HepG2 (cell line): ENCODE measurements around the gene DGKD. TPM values are rescaled to one million over a fixed set of nuclear protein-coding genes. Genes with fewer than 3 reads are reported as not detected.

Experiments
- DMAP1 ChIP-seq: IDR thresholded peaks from 2 replicates; pipeline ENCODE4 v1.6.1; 2016
- HIC2 ChIP-seq: sonication (generic); formaldehyde crosslinking; IDR thresholded peaks from 2 replicates; pipeline ENCODE4 v1.9.0; 2022; ENCODE audit warnings: low read depth, missing genetic modification reagents
- PATZ1 ChIP-seq: sonication (generic); formaldehyde crosslinking; IDR thresholded peaks from 2 replicates; pipeline ENCODE4 v1.4.0; 2020; ENCODE audit warnings: missing genetic modification reagents
- POLR2A ChIP-seq, 2 experiments: IDR thresholded peaks; 2 replicates each; pipeline ENCODE4 v1.6.1; 2011; ENCODE audit warnings: low read depth in 2 of 2, low read length in 2 of 2, mild to moderate bottlenecking in 1 of 2, moderate library complexity in 1 of 2; ENCODE audit not compliant: insufficient read depth in 1 of 2
- PRDM15 ChIP-seq: sonication (generic); formaldehyde crosslinking; IDR thresholded peaks from 2 replicates; pipeline ENCODE4 v1.4.0; 2020; ENCODE audit warnings: missing genetic modification reagents
- ZBTB25 ChIP-seq: IDR thresholded peaks from 2 replicates; pipeline ENCODE4 v1.6.1; 2018; ENCODE audit warnings: missing genetic modification reagents
- ZFP36L2 ChIP-seq: sonication (generic); formaldehyde crosslinking; IDR thresholded peaks from 2 replicates; pipeline ENCODE4 v1.4.0; 2020; ENCODE audit warnings: missing genetic modification reagents
- ZNF501 ChIP-seq: sonication (generic); formaldehyde crosslinking; IDR thresholded peaks from 2 replicates; pipeline ENCODE4 v1.5.1; 2020; ENCODE audit warnings: mild to moderate bottlenecking, moderate library complexity, missing genetic modification reagents
- polyA plus RNA-seq, 8 experiments: library from polyadenylated mRNA; depleted of rRNA in 3 of 8; stranded (reverse) in 7 of 8; unstranded in 1 of 8; fragments of >200 nt; fragmentation: Illumina TruSeq in 4 of 8; extraction: Trizol in 4 of 8; gene quantifications; 2 replicates each; pipeline versions ENCODE4 v1.2.1 to v1.2.3, GENCODE V29; 2011 to 2016; ENCODE audit warnings: low read depth in 4 of 8, missing spikeins in 1 of 8, mixed read lengths in 1 of 8; ENCODE audit not compliant: insufficient read depth in 1 of 8
- total RNA-seq, 5 experiments: library from RNA; depleted of rRNA; stranded (reverse); fragments of >200 nt; fragmentation: Illumina TruSeq; extraction: Trizol; gene quantifications; 2 replicates each; pipeline ENCODE4 v1.2.3, GENCODE V29; 2016; ENCODE audit warnings: low read depth in 1 of 5

Gene DGKD
- total and polyA plus RNA-seq, 2 of the 13 experiments (the other 11 are each of a cell fraction or from before 2014, with no cell fraction given): 24.5 to 33.2 TPM

GRCh38 chr2:233307565-233307964 lies 46.7 kb upstream of the DGKD start, which contains the start of gene SAG (continued):
- no peak for TF ChIP-seq HIC2 (CRISPR knock-in tag)
- no peak for TF ChIP-seq ZFP36L2 (CRISPR knock-in tag)
- TF ChIP-seq POLR2A (IDR thresholded peaks at IDR 0.05; ENCODE audit: insufficient read depth in 1 of 2, low read depth in 2 of 2, low read length in 2 of 2): no peak
- TF ChIP-seq DMAP1 (CRISPR knock-in tag): no peak
- TF ChIP-seq ZBTB25 (CRISPR knock-in tag): no peak
- TF ChIP-seq ZNF501 (CRISPR knock-in tag): no peak
- TF ChIP-seq PRDM15 (CRISPR knock-in tag): no peak
- no peak for TF ChIP-seq PATZ1 (CRISPR knock-in tag)
- TF ChIP-seq, all 625 proteins: peak for 0
